GM20431 (cell line): ENCODE data around the gene XRCC3.

ENCODE experiments used
- in situ Hi-C: fragments of 300-500 bp; cut with MseI, MboI; formaldehyde crosslinking; loops from one replicate; pipeline ENCODE4 v1.15.0; 2020; ENCODE audit warnings: low sequenced_read_pairs; ENCODE audit not compliant: unreplicated experiment

XRCC3 gene

GRCh38 chr14:103727313-103727980 is 12.2 kb upstream of the XRCC3 start:
- in situ Hi-C loops = no loop called here

GRCh38 chr14:103726474-103726873 is 11.2 kb upstream of the XRCC3 start:
- in situ Hi-C loops = no loop called here

GRCh38 chr14:103725739-103726395 is 10.6 kb upstream of the XRCC3 start:
- in situ Hi-C loops = no loop called here

GRCh38 chr14:103725001-103725682 is 9.9 kb upstream of the XRCC3 start:
- in situ Hi-C loops = no loop called here

- in situ Hi-C loops = no loop called here
Observed at GRCh38 chr14:103724116-103724515, 8.9 kb upstream of the XRCC3 start.

- in situ Hi-C loops = no loop called here
Observed at GRCh38 chr14:103723748-103724081, 8.5 kb upstream of the XRCC3 start.

GRCh38 chr14:103721334-103722120 is 6.3 kb upstream of the XRCC3 start:
- in situ Hi-C loops = no loop called here

GRCh38 chr14:103719751-103720150 is 4.5 kb upstream of the XRCC3 start:
- in situ Hi-C loops = no loop called here

- in situ Hi-C loops = no loop called here
Observed at GRCh38 chr14:103718572-103718971, 3.3 kb upstream of the XRCC3 start.

GRCh38 chr14:103716899-103717411 is 1.7 kb upstream of the XRCC3 start:
- in situ Hi-C loops = no loop called here

GRCh38 chr14:103716091-103716801 is 995 bp upstream of the XRCC3 start:
- in situ Hi-C loops = no loop called here

- in situ Hi-C loops = no loop called here
Observed at GRCh38 chr14:103714063-103714724, 1.1 kb downstream of the XRCC3 start.

GRCh38 chr14:103713304-103714062 is 1.8 kb downstream of the XRCC3 start:
- in situ Hi-C loops = no loop called here

GRCh38 chr14:103712633-103713247 is 2.5 kb downstream of the XRCC3 start:
- in situ Hi-C loops = no loop called here

- in situ Hi-C loops = no loop called here
Observed at GRCh38 chr14:103711516-103712431, 3.5 kb downstream of the XRCC3 start.

- in situ Hi-C loops = no loop called here
Observed at GRCh38 chr14:103710771-103711377, 4.4 kb downstream of the XRCC3 start.

- in situ Hi-C loops = no loop called here
Observed at GRCh38 chr14:103709814-103710213, 5.4 kb downstream of the XRCC3 start.
